Measurements from ENCODE around the gene ZDHHC3.

Gene ZDHHC3

DNA sequence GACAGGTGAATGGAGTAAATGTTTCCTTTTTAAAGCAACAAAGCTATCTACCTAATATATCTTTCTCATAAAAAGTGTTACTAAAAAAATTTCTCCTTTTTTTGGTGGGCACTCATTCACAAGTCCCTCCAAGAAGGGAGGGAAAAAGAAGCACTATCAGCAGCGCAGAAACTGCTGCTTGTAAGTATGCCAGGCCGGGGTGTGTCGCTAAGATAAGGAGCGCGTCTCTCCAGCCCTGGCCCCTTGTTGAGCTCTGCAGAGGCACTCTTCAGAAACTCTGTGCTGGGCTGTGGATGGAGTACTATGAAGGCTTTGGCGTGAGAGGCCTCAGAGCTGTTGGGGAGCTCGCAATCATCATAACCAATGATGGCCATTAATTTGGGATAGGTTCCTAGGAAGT lies 49.1 kb downstream of the ZDHHC3 start:
- no peak for DNase-seq (ENCODE audit: low spot score)

DNA sequence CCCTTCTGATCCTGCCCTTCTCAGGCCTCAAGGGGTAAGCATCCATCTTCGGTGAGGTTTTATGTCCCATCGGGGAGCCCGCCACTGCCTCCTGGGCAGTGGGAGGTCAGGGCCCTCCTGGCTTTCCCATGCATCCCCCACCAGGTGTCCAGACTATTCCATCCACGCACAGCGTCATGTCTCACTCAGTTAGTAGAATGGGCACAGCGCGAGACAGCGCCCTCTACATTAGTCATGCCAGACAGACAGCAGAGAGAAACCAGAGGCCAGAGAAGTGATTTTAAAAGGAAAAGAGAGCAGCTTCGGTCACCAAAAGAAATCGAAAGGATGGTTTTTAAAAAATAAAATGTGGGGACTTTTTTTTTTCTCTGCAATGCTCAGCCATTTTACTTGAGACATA lies 49.8 kb downstream of the ZDHHC3 start:
- no peak for DNase-seq (ENCODE audit: low spot score)

DNA sequence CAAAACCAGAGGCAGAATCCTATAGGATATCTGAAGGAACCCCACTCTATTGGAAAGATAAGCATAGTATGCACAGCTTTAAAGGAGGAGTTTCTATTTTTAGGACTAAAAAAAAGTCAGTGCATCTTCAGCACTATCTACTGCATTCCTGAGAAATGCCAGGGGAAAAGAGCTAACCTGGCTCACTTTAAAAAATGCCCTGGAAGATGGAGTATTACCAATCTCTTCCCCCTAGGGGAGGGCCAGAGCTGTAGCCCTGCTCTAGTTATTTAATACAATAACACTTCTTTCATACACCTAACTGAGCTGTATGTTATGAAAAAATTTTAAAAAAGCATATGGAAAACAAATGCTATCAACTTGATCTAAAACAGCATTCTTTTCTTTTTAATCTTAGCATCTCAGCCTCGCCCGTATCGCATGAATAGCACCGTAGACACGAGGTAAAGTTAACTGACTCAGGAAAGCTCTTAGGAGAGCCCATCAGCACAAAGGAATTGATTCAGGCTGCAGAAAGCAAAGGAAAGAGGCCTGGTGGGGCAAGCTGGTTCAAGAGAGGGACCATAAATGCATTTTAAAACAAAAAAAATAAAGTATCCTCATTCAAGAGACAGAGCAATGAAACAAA lies 51.4 kb downstream of the ZDHHC3 start:
- no peak for DNase-seq (ENCODE audit: low spot score)

GRCh38 chr3:44923632-44924456 lies 52.1 kb downstream of the ZDHHC3 start:
- no peak for DNase-seq (ENCODE audit: low spot score)

DNA sequence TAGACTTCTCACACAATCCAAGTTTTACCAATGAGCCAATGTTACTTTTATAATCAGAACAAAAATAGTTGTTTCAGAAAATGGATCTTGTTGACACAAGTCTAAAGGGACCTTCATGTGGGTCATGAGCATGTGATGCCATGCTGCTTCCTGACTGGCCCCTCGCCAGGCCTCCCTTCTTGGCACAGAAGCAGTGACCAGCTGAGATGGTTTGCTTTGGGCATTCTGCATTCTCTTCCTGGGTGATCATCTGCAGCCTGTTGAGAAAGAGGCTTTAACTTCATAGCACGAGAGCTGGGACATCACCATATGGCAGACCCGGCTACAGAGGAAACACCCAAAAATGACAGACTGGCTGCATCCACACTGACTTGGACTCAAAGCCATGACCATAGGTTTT lies 55.9 kb downstream of the ZDHHC3 start:
- DNase-seq (ENCODE audit: low spot score) = no peak

GRCh38 chr3:44918581-44918980 lies 57.4 kb downstream of the ZDHHC3 start:
- no peak for DNase-seq (ENCODE audit: low spot score)

DNA sequence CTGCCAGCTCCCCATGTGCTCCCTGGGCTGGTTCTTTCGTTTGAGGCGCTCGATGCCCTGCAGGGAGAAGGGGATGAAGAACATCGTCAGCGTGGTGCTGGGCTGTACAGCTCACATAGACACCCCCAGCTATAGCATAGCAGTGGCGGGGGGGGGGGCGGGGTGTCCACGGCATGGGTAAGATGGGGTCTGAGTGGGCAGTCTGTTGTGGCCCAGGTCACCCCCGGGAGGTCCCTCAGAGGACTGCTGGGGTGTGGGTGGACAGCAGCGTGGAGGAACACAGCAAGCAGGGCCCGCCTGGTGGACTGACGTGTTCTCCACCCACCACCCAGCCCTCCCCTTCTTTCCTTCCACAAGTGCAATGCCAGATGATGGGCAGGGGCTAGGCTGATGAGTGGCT lies 57.9 kb downstream of the ZDHHC3 start:
- DNase-seq (ENCODE audit: low spot score) = no peak

DNA sequence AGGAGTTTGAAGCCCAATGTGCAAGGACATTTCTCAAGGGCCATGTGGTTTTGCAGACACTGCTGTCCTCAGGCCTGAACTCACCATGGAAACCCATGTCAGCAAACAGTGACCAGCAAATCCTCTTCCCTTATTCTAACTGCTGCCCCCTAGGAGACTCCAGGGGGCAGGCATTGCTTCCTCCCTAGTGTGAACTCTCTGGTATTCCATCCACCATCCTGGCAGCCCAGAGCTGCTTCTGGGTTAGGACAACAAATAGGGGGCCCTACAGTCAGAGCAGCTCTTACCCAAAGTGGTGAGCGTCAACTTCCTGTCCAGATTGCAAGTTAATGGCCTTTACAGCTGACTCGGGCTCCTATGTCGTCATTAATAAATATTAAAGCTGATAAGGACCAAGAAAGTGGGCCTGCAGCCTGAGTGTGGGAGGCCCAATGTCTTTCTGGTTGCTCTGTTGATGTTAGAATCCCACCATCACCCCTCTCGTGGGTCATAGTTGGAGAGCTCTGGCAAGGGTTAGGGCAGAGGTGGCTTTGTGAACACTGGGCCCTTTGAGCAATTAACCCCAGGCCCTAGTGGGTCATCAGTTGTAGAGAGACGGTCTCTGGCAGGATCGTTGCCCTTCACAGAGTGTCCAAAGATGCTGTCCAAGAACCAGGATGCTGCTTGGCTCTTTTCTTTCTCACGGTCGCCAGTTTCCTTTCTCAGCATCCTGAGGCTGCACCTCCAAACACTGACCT lies 60.1 kb downstream of the ZDHHC3 start:
- DNase-seq (ENCODE audit: low spot score) = no peak

DNA sequence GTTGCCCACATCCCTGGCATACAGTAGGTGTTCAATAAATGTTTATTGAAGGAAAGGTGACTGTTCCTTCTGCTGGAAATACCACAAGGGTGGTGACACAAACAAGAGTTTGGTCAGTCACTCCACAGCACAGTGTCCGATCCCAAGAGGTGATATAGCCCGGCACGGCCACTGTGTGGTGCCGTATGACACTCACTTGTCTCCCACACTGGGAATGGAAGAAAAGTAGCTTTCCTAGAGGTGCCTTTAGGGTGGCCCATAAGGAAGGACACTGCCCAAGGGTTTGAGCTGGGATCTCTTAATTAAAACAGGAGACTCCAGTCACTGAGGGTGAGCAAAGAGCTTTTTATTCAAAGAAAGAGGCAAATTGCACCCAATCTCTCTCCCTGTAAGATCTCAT lies 61.0 kb downstream of the ZDHHC3 start:
- DNase-seq (ENCODE audit: low spot score) = no peak

DNA sequence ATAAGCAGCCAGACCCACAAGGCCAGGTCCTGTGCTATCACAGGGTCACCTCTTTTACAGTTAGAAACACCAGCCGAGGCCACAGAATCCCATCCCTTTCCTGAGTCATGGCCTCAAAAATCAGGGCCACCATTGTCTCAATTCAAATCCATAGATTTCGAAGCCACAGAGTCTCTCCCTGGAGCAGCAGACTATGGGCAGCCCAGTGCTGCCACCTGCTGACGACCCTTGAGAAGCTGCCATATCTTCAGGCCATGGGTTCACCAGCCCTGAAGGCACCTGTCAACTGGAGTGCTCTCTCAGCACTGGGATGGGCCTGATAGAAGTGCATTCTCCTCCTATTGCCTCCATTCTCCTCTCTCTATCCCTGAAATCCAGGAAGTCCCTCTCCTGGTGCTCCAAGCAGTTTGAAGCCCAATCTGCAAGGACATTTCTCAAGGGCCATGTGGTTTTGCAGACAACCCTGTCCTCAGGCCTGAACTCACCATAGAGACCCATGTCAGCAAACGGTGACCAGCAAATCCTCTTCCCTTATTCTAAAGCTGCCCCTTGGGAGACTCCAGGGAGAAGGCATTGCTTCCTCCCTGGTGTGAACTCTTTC lies 62.0 kb downstream of the ZDHHC3 start:
- DNase-seq (ENCODE audit: low spot score) = peak; percentile 61

DNA sequence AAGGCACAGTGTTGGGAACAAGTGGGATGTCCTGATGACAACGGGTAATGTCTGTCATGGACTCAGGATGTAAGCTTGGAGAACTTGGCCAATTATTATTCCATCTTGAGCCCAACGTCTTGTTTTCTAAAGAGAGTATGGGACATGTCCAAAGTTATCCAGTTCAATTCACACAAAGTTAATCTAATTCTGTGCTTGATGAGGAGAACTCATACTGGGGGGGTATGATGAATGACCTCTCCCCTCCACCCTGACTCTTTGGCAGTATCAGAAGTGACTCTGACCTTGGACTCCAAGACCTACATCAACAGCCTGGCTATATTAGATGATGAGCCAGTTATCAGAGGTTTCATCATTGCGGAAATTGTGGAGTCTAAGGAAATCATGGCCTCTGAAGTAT lies 65.3 kb downstream of the ZDHHC3 start:
- DNase-seq (ENCODE audit: low spot score) = no peak

DNA sequence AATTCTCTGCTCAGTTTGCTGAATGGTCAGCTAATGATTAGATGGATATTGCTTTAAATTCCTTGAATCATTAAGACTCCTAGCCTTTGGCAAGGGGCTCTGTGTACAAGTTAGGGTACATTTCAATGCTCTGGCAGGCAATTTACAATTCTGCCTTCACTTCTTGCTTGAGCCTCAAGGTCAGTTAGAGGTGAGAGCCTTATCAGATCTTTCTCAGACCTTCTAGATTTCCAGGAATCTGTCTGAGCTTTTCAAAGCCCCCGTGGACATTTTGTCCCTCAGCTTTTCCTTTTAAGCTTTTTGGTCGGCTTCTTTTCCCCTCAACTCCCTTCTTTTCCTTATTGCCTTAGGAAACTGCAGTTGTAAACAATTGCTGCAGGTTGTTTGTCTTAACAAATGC lies 66.9 kb downstream of the ZDHHC3 start:
- no peak for DNase-seq (ENCODE audit: low spot score)

- DNase-seq (ENCODE audit: low spot score) = no peak
Observed at GRCh38 chr3:44907612-44908011, 68.4 kb downstream of the ZDHHC3 start.

DNA sequence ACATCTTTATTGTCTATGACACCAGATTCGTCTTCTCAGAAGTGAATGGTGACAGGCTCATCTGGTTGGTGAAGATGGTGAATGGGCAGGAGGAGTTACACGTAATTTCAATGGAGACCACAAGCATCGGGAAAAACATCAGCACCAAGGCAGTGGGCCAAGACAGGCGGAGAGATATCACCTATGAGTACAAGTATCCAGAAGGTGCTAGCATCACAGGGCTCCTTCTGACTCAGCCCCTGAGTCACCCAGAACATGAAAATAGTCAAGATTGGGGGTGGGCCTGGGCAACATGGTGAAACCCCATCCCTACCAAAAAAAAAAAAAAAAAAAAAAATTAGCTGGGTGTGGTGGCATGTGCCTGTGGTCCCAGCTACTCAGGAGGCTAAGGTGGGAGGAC lies 69.0 kb downstream of the ZDHHC3 start:
- DNase-seq (ENCODE audit: low spot score) = no peak

DNA sequence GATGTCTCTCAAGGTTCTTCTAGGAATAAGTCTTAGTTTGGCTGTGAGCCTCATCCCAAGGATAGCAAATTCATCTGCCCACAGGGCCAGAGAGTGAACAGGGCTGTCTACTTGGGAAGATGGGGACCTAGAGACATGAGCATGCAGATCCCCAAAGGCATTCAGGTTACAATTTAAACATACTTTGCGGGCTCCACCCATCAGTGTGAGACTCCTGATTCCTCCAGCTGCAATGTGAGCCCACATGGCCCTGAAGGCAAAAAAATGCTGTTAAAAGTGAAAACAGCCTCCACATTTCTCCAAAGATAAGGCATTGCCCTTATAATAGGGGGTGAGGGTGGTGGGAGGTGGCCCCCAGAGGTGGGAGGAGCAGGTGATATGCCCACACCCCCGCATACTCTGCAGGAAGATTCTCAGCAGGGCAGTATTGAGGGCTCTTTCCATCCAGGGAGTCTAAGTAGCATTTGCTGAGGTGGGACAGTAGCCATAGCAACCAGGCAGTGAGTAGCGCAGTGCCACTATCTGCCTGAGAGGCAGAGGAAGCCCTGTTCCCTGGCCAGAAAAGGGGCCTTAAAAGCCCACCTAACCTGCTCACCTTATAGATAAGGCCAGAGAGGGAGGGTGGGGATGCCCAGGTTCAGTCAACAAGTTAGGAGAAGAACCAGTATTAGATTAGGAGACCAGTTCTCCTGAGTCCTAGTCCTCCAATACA lies 70.4 kb downstream of the ZDHHC3 start:
- no peak for DNase-seq (ENCODE audit: low spot score)

DNA sequence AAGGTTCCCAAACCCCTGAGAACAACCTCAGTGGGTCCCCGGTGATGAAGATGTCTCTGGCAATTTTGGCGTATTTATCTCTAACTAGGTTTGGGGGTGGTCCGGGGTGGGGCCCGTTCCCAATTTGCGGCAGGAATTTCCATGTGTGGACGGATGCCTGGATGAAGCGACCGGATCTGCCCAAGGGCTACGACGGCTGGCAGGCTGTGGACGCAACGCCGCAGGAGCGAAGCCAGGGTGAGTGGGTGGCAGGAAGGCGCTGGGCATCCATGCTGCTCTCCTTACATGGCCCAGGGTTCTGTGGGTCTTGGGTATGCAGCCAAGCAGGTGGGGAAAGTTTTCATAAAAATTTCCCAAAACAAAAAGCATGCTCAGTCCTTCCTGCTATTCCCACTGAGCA lies 72.2 kb downstream of the ZDHHC3 start:
- no peak for DNase-seq (ENCODE audit: low spot score)

- DNase-seq (ENCODE audit: low spot score) = no peak
Observed at GRCh38 chr3:44903314-44903713, 72.7 kb downstream of the ZDHHC3 start.

- DNase-seq (ENCODE audit: low spot score) = no peak
Observed at GRCh38 chr3:44902628-44903027, 73.3 kb downstream of the ZDHHC3 start.

GRCh38 chr3:44899683-44900367 lies 76.1 kb downstream of the ZDHHC3 start:
- DNase-seq (ENCODE audit: low spot score) = no peak

DNA sequence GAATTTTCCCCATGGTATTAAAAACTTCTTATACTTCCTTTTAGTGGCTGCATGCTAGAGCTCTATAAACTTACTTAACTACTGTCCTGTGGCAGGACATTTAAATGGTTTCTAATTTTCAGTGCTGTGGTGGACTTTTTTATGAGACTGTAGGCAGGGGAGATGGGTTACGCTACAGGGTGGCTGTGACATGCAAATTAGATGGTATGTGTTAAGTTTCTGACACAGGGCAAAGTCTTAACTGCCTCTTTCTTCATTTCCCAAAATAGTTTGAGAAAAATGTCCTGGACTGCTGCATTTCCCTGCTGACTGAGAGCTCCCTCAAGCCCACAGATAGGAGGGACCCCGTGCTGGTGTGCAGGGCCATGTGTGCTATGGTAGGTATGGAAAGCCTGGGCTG lies 79.5 kb downstream of the ZDHHC3 start:
- DNase-seq (ENCODE audit: low spot score) = no peak

- DNase-seq (ENCODE audit: low spot score) = no peak
Observed at GRCh38 chr3:44894485-44894884, 81.5 kb downstream of the ZDHHC3 start.

DNA sequence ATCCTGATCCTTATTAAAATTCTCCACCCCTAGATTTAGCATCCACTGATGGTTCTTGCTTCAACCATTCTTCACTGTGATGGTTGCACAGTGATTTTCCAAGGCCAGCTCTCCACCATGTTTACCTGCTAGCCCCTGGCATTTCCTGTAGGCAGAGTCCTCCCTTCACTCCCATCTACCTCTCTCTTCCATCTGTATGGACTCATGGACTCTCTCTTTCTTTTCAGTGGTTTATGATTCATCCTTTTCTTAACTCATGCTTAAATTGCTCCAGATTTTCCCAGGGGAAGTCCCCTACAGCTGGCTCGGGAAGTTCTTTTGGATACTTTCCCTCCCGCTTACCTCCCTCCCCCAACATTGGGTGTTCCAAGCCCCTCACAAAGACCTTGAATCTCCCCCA lies 82.9 kb downstream of the ZDHHC3 start:
- no peak for DNase-seq (ENCODE audit: low spot score)

All from activated CD4-positive, alpha-beta T cell treated with anti-CD3 and anti-CD28 coated beads, Interleukin-2, Interleukin-4, amounts not matched to agents 100 ng/mL and 50 ng/mL, durations not matched to agents 16 hours and 8 hours (primary cell).